NCI-H524 (cell line): ENCODE measurements around the gene IFNGR2.
"Not testable (repeated sequence)": the region's sequence is repeated elsewhere in the genome, so short reads cannot be mapped to it uniquely, and the experiment has no call there.

Experiments
- DNase-seq, 2 experiments: peaks; one replicate each; lab custom pipeline; 2025; lab: John Stamatoyannopoulos, UW

IFNGR2 gene

GRCh38 chr21:33402001-33402979 is 923 bp upstream of the IFNGR2 start:
- peak; percentile 6 to 17 for DNase-seq

- DNase-seq: peak; percentile 34 to 50
Measured at GRCh38 chr21:33403786-33404585, 773 bp downstream of the IFNGR2 start.

GRCh38 chr21:33406493-33406892 is 3.3 kb downstream of the IFNGR2 start:
- DNase-seq: no peak

DNA sequence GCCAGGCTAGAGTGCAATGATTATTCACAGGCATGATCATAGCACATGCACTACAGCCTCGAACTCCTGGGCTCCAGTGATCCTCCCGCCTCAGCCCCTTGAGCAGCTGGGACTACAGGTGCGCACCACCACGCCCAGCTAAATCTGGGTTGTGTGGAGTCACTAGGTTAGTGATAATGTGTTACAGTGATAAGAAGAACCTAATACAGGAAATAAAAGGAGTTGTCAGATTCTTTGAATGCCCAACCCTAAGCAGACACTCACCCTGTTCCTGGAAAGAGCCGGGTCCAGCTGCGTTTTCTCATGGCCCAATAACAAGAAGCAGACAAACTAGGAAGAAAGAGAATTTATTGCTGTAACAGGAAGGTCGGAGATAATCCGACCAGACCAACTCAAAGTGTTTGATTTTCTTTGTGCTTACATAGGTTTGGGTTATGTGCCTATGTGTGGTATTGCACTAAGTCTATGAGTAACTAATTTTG is 8.8 kb downstream of the IFNGR2 start:
- no peak for DNase-seq

- DNase-seq: not testable (repeated sequence)
Measured at GRCh38 chr21:33412439-33412831, 9.2 kb downstream of the IFNGR2 start.

DNA sequence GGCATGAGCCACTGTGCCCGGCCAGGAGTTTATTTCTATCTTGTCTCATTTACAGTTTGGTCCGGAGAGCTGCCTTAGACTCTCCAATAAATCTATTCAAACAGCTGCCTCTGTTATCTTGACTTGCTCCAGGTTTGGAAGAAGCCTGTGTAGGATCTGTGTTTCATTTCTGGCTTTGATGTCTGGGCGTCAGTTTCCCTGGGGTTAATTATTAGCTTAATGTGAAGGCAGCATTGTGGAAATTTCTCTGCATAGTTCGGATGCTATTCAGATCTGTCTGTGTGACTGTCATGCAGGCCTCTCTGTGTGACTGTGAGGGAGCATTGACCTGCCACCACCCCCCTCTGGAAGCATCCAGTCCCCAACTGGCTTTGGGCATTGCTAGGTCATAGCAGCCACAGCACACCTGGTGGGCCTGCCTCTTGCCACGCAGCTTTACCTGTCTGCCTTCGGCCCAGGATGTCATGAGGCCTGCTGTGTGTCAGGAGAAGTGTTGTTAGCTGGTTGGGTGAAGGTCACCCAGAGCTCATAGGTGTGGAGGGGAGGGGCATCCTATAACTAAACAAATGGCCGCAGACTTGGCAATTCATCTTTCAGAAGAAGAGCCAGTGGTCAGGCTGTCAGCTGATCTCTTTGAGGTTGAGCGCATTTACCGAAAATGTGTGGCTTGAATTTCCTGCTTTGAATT is 9.8 kb downstream of the IFNGR2 start:
- no peak for DNase-seq

DNA sequence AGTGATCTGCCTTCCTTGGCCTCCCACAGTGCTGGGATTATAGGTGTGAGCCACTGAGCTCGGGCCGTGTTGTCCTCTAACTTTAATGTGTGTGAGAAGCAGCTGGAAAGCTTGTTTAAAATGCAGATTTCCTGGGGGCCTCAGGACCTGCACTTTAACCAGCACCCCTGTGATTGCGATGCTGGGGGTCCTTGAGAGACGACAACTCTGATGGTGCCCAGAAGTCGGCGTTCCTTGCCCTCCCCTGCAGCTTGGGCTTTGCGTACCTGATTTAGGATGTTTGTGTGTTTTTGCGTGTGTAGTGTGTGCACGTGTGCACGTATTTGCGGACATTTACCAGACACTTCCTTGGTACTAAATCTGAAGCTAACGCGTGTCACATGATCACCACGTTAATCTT is 10.9 kb downstream of the IFNGR2 start:
- DNase-seq: no peak

- no peak for DNase-seq
Measured at GRCh38 chr21:33414926-33415325, 11.7 kb downstream of the IFNGR2 start.

GRCh38 chr21:33418691-33419090 is 15.5 kb downstream of the IFNGR2 start:
- DNase-seq: no peak

DNA sequence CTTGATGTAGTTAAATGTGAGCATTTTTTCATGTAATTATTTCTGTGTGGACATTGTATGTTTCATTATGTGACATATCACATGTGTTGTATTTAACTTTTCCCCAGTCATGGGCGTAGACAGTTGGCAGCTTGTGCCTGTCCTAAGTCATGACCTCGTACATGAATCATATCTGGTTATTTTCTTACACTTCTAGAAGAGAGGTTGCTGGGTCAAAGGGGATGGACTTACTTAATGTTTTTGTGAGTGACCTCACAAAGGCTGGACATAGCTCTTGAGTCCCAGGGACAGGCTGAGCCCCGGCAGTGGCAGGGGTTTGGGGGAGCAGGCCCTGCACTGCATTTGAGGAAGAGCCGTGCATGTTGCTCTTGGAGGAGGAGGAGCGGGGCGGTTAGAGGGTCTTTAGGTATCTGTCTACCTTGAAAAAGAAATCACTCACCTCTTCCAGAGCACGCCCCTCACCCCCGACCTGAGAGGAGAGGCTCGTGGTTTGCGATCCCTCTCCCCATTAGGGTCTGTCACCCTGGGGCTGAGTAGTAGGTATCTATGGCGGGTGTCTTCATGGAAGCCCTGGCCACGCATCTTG is 16.4 kb downstream of the IFNGR2 start:
- DNase-seq: no peak

DNA sequence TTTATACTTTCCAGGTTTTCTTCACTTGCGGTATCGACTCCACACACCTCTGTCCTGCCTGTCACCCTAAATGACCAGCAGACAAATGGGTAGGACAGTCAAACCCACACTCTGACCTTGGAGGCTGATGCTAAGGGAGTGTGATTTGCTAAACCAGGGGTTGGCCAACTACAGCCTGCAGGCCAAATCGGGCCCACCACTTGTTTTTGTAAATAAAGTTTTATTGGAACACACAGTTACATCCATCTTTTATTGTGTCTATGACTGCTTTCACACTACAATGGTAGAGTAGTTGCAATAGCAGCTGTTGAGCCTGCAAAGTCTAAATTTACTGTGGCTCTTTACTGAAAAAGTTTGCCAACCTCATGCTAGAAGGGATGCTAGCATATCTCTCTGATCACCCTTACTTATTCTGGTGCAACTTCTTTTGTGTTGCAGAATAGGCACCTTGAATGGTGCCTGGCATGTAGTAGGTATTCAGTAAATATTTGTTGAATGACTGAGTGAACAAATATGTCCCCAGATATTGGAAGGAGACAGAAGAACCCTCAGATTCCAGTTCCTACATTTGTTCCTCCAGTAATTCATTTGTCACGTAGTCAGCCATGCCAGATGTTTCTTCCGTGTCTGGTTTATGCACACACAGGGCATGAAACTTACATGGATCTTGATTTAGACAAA is 18.6 kb downstream of the IFNGR2 start:
- DNase-seq: no peak

DNA sequence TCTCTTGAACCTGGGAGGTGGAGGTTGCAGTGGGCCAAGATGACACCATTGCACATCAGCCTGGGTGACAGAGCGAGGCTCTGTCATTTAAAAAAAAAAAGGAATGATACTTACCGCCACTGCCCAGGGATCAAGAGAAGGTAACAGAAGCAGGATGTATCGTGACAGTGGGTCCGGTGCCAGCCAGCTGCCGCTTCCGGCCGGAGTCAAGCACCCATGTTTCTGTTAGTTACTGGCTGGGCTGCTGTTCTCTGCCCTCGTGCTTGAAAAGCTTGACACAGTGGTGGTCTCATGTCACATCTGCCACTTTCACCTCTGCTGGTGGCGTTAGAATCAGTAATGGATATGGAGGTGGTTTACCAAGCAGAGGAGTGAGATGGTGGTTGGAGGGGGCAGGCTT is 21.0 kb downstream of the IFNGR2 start:
- no peak for DNase-seq

DNA sequence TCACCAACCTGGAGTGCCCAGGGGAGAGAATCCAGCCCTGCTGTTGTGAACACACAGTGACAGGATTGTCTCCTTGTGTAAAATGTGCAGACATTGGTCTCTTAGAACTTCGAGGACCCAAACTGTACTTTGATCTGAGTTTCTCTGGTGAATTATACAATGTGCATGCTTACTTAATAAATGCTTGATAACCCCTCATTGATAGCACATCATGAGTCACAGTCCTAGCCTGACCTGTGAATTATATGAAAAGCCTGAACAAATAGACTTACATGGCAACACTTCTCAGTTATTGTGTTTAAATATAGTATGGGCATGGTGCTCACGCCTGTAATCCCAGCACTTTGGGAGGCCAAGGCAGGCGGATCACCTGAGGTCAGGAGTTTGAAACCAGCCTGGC is 22.6 kb downstream of the IFNGR2 start:
- DNase-seq: no peak

- no peak for DNase-seq
Measured at GRCh38 chr21:33427051-33427450, 23.8 kb downstream of the IFNGR2 start.

- DNase-seq: no peak
Measured at GRCh38 chr21:33428669-33429068, 25.5 kb downstream of the IFNGR2 start.

DNA sequence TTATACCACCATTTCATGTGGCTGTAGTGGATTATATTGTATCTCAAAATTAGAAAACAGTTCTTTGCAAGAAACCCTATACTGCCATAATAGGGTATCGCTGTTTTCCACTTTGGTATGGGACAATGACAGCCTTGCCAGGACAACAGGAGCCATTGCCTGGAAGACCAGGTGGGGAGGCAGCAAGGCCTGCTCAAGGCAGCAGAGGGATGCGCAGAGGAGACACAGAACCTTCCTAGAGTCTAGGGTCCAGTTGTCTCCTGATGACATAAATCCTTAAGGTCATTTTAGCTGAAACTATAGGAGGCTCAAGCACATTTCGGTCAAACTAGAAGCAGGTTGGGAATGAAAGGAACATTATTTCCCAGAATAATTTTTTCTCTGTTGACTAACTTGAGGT is 27.6 kb downstream of the IFNGR2 start:
- no peak for DNase-seq

GRCh38 chr21:33432496-33432895 is 29.3 kb downstream of the IFNGR2 start:
- no peak for DNase-seq

DNA sequence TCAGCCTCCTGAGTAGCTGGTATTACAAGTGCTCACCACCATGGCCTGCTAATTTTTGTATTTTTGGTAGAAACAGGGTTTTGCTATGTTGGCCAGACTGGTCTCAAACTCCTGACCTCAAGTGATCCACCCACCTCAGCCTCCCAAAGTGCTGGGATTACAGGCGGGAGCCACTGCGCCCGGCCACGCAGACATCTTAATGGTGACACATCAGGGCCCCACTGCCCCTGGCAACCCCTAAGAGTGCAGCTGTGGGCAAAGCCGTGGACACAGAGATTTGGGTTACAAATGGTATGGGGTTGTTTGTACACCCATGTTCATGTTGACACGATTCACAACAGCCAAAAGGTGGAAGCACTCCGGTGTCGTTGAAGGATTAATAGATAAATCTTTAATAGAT is 29.8 kb downstream of the IFNGR2 start:
- DNase-seq: no peak

GRCh38 chr21:33433425-33434114 is 30.4 kb downstream of the IFNGR2 start:
- no peak for DNase-seq

GRCh38 chr21:33434770-33435360 is 31.7 kb downstream of the IFNGR2 start:
- DNase-seq: no peak
